Measurements from ENCODE around the gene HSD17B10. TPM values are rescaled to one million over a fixed set of nuclear protein-coding genes. Genes with fewer than 3 reads are reported as not detected.
"Not testable (repeated sequence)": the region's sequence is repeated elsewhere in the genome, so short reads cannot be mapped to it uniquely, and the experiment has no call there.

Gene HSD17B10
- total and polyA plus RNA-seq, 2 donors (not counting 1 experiment from before 2014, with no cell fraction given) = 41.6 to 62.3 TPM

- Histone ChIP-seq H3K36me3 (ENCODE audit: control insufficient read depth, insufficient read depth, low read length) (no peaks in the 10 kb centered on the region), H3K27me3 (ENCODE audit: control insufficient read depth, insufficient read depth, low read length) (no peaks in the 10 kb centered on the region), H3K9me3 (ENCODE audit: control insufficient read depth, insufficient read depth, low read depth, low read length) (no peaks in the 10 kb centered on the region), H3K9ac (ENCODE audit: insufficient read depth, low read length) (no peak overlapping the region), H4K20me1 (ENCODE audit: control insufficient read depth, extremely low read depth, insufficient read depth, low read length) (no peaks in the 10 kb centered on the region), H3K79me2 (ENCODE audit: control insufficient read depth, insufficient read depth, low read length) (no peaks in the 10 kb centered on the region), H3K27ac (ENCODE audit: insufficient read depth, low read length) (no peak overlapping the region), H3K4me2 (ENCODE audit: extremely low read depth, insufficient read depth, low read length) (no peak overlapping the region), H2AFZ (ENCODE audit: low read length) (no peak overlapping the region), H3K4me3 (replicated peaks in 1 of 4; ENCODE audit: control extremely low read depth in 1 of 4, insufficient read depth in 1 of 4, low read depth in 3 of 4, low read length in 4 of 4) (no peak overlapping the region), H3K4me1 (ENCODE audit: control insufficient read depth, extremely low read depth, insufficient read depth, low read length) (no peaks in the 10 kb centered on the region)
- DNase-seq (ENCODE audit: low read depth in 2 of 2) = no peak
- no peak for TF ChIP-seq EZH2 (IDR thresholded peaks at IDR 0.05; ENCODE audit: low read length, missing control alignments)
- TF ChIP-seq CTCF (conservative IDR thresholded peaks at IDR 0.05 in 1 of 2, IDR thresholded peaks at IDR 0.05 in 1 of 2; ENCODE audit: low read depth in 1 of 2, low read length in 2 of 2) = no peak
Observed at GRCh38 chrX:53474707-53475106, 40.5 kb upstream of the HSD17B10 start.

GRCh38 chrX:53471346-53471745, 37.2 kb upstream of the HSD17B10 start:
- TF ChIP-seq EZH2 (IDR thresholded peaks at IDR 0.05; ENCODE audit: low read length, missing control alignments) (no peak), CTCF (conservative IDR thresholded peaks at IDR 0.05 in 1 of 2, IDR thresholded peaks at IDR 0.05 in 1 of 2; ENCODE audit: low read depth in 1 of 2, low read length in 2 of 2) (no peak)
- H3K36me3 ChIP-seq (ENCODE audit: control insufficient read depth, insufficient read depth, low read length) = no peaks in the 10 kb centered on the region
- no peaks in the 10 kb centered on the region for H3K79me2 ChIP-seq (ENCODE audit: control insufficient read depth, insufficient read depth, low read length)
- DNase-seq (ENCODE audit: low read depth in 2 of 2) = no peak
- H3K27ac ChIP-seq (ENCODE audit: insufficient read depth, low read length) = no peak overlapping the region
- H3K4me3 ChIP-seq (replicated peaks in 1 of 4; ENCODE audit: control extremely low read depth in 1 of 4, insufficient read depth in 1 of 4, low read depth in 3 of 4, low read length in 4 of 4) = no peak overlapping the region
- H3K9me3 ChIP-seq (ENCODE audit: control insufficient read depth, insufficient read depth, low read depth, low read length) = no peaks in the 10 kb centered on the region
- H3K9ac ChIP-seq (ENCODE audit: insufficient read depth, low read length) = no peak overlapping the region
- no peak overlapping the region for H3K4me2 ChIP-seq (ENCODE audit: extremely low read depth, insufficient read depth, low read length)
- H3K4me1 ChIP-seq (ENCODE audit: control insufficient read depth, extremely low read depth, insufficient read depth, low read length) = no peaks in the 10 kb centered on the region
- H4K20me1 ChIP-seq (ENCODE audit: control insufficient read depth, extremely low read depth, insufficient read depth, low read length) = no peaks in the 10 kb centered on the region
- no peak overlapping the region for H2AFZ ChIP-seq (ENCODE audit: low read length)
- H3K27me3 ChIP-seq (ENCODE audit: control insufficient read depth, insufficient read depth, low read length) = no peaks in the 10 kb centered on the region

GRCh38 chrX:53468659-53469058, 34.5 kb upstream of the HSD17B10 start:
- not testable (repeated sequence) for H3K4me3 ChIP-seq (replicated peaks in 1 of 4; ENCODE audit: control extremely low read depth in 1 of 4, insufficient read depth in 1 of 4, low read depth in 3 of 4, low read length in 4 of 4); DNase-seq (ENCODE audit: low read depth in 2 of 2); H3K27me3 ChIP-seq (ENCODE audit: control insufficient read depth, insufficient read depth, low read length); H3K9ac ChIP-seq (ENCODE audit: insufficient read depth, low read length); H3K27ac ChIP-seq (ENCODE audit: insufficient read depth, low read length); H3K4me2 ChIP-seq (ENCODE audit: extremely low read depth, insufficient read depth, low read length); H4K20me1 ChIP-seq (ENCODE audit: control insufficient read depth, extremely low read depth, insufficient read depth, low read length); H3K79me2 ChIP-seq (ENCODE audit: control insufficient read depth, insufficient read depth, low read length); H2AFZ ChIP-seq (ENCODE audit: low read length); H3K9me3 ChIP-seq (ENCODE audit: control insufficient read depth, insufficient read depth, low read depth, low read length); H3K4me1 ChIP-seq (ENCODE audit: control insufficient read depth, extremely low read depth, insufficient read depth, low read length); H3K36me3 ChIP-seq (ENCODE audit: control insufficient read depth, insufficient read depth, low read length)
